Uterus (tissue), 4 donors: ENCODE measurements around the gene SEC14L1. TPM values are rescaled to one million over a fixed set of nuclear protein-coding genes. Genes with fewer than 3 reads are reported as not detected.
A peak's percentile ranks its signal among the peaks of the same experiment; 100 is the strongest.

Experiments used
- DNase-seq, 2 donors: peaks; one replicate each; pipeline ENCODE4 v3.0.0-alpha.2; 2019 to 2020
- H3K27ac ChIP-seq, 2 donors: fragments of 200-600 bp; sonication (generic); 1 replicate in 1 of 2; 2 replicates in 1 of 2; pipeline ENCODE4 v1.5.1; 2016 to 2018
- H3K27me3 ChIP-seq, 2 donors: fragments of 200-600 bp; sonication (generic); one replicate each; pipeline ENCODE4 v1.5.1; 2018 to 2019; ENCODE audit warnings: control low read depth in 1 of 2
- H3K36me3 ChIP-seq, 2 donors: fragments of 200-600 bp; sonication (generic); one replicate each; pipeline ENCODE4 v1.5.1; 2019; ENCODE audit warnings: control low read depth in 1 of 2
- H3K4me1 ChIP-seq, 2 donors: fragments of 200-600 bp; sonication (generic); one replicate each; pipeline ENCODE4 v1.5.1; 2018 to 2019; ENCODE audit warnings: control low read depth in 1 of 2
- H3K4me3 ChIP-seq, 2 donors: fragments of 200-600 bp; sonication (generic); 1 replicate in 1 of 2; 2 replicates in 1 of 2; pipeline ENCODE4 v1.5.1; 2018 to 2019; ENCODE audit warnings: mild to moderate bottlenecking in 1 of 2
- H3K9me3 ChIP-seq, 2 donors: fragments of 200-600 bp; sonication (generic); one replicate each; pipeline ENCODE4 v1.5.1; 2019; ENCODE audit warnings: control low read depth in 1 of 2
- CTCF ChIP-seq, 4 experiments: fragments of 200-600 bp in 2 of 4; fragments of 450-650 bp in 2 of 4; sonication (generic) in 2 of 4; IDR thresholded peaks; one replicate each; pipeline ENCODE4 v1.5.1; 2016 to 2019; ENCODE audit warnings: antibody characterized with exemption in 4 of 4, mild to moderate bottlenecking in 2 of 4, moderate library complexity in 1 of 4
- POLR2A ChIP-seq, 2 donors: fragments of 450-650 bp; IDR thresholded peaks; one replicate each; pipeline ENCODE4 v1.6.1; 2016; ENCODE audit warnings: antibody characterized with exemption in 2 of 2, mild to moderate bottlenecking in 1 of 2, moderate library complexity in 1 of 2
- intact Hi-C: fragments of 100-400 bp; cut with DNase I; formaldehyde crosslinking; loops from one replicate; pipeline ENCODE4 v1.15.1; 2023; ENCODE audit warnings: low total_unique reads
- total RNA-seq, 4 donors: library from RNA; depleted of rRNA in 3 of 4; stranded (reverse); fragments of >200 nt in 3 of 4; gene quantifications; one replicate each; pipeline versions ENCODE4 v1.1.0 to v1.2.4, GENCODE V29; 2014 to 2023
- donor health status: DM: yes; HTN: yes; CAD: no.

Gene SEC14L1
- 100 to 1,000 TPM in 1 of 4 donors, 10 to 100 TPM in 3; 38.2 to 128 (median 42.6) TPM for total RNA-seq

GRCh38 chr17:77140878-77141767 is at the start of gene SEC14L1:
Gene SEC14L1 (plus strand): TSS chr17:77140969. CDS start chr17:77143597, 2,628 bp downstream.
- no peaks in the 10 kb centered on the region for H3K4me1 ChIP-seq
- DNase-seq = peak in 1 of 2 donors; percentile 37
- intact Hi-C loops = loop anchor here (10.0 kb wide), 1 partner anchor 364 kb away; no protein-coding TSS in a partner anchor
- TF ChIP-seq POLR2A (IDR thresholded peaks at IDR 0.05) (peak in 1 of 2 donors; percentile 40), CTCF (IDR thresholded peaks at IDR 0.05) (no peak)
- no peaks in the 10 kb centered on the region for H3K9me3 ChIP-seq
- no peaks in the 10 kb centered on the region for H3K27me3 ChIP-seq
- peak within 1 kb of the TSS; percentile 94 to 97 for H3K27ac ChIP-seq
- peak within 1 kb of the TSS; percentile 61 to 90 for H3K4me3 ChIP-seq
- H3K36me3 ChIP-seq = no peaks in the 10 kb centered on the region

- no peak overlapping the region for H3K4me3 ChIP-seq
- peaks cover 1 to 8% of the 10 kb centered on the region in 2 donors for H3K4me1 ChIP-seq
- DNase-seq = no peak
- intact Hi-C loops = no loop called here
- no peaks in the 10 kb centered on the region for H3K27me3 ChIP-seq
- H3K9me3 ChIP-seq = no peaks in the 10 kb centered on the region
- no peak overlapping the region for H3K27ac ChIP-seq
- no peak for TF ChIP-seq POLR2A (IDR thresholded peaks at IDR 0.05)
- no peak for TF ChIP-seq CTCF (IDR thresholded peaks at IDR 0.05)
- H3K36me3 ChIP-seq = no peaks in the 10 kb centered on the region
These were observed 48.7 kb upstream of the SEC14L1 start for GRCh38 chr17:77092025-77092424.

GRCh38 chr17:77095461-77095860 is 45.3 kb upstream of the SEC14L1 start:
- peaks cover 11 to 22% of the 10 kb centered on the region in 2 donors for H3K4me1 ChIP-seq
- H3K27ac ChIP-seq = peak overlapping the region; percentile 86 to 89
- H3K36me3 ChIP-seq = no peaks in the 10 kb centered on the region
- TF ChIP-seq CTCF (IDR thresholded peaks at IDR 0.05) (no peak), POLR2A (IDR thresholded peaks at IDR 0.05) (no peak)
- no peak overlapping the region for H3K4me3 ChIP-seq
- no peaks in the 10 kb centered on the region for H3K27me3 ChIP-seq
- no peaks in the 10 kb centered on the region for H3K9me3 ChIP-seq
- no peak for DNase-seq
- intact Hi-C loops = no loop called here

GRCh38 chr17:77096570-77097214 is 44.1 kb upstream of the SEC14L1 start:
- DNase-seq = peak; percentile 60 to 78
- H3K27me3 ChIP-seq = no peaks in the 10 kb centered on the region
- H3K4me3 ChIP-seq = no peak overlapping the region
- H3K36me3 ChIP-seq = no peaks in the 10 kb centered on the region
- intact Hi-C loops = no loop called here
- H3K4me1 ChIP-seq = peaks cover 10 to 22% of the 10 kb centered on the region in 2 donors
- TF ChIP-seq CTCF (IDR thresholded peaks at IDR 0.05) = peak; percentile 81 to 88 (median 84)
- no peak for TF ChIP-seq POLR2A (IDR thresholded peaks at IDR 0.05)
- peak overlapping the region; percentile 86 to 89 for H3K27ac ChIP-seq
- H3K9me3 ChIP-seq = no peaks in the 10 kb centered on the region
